GM18508 (cell line): Measurements from ENCODE around the gene ITCH.
"Not testable (repeated sequence)": the region's sequence is repeated elsewhere in the genome, so short reads cannot be mapped to it uniquely, and the experiment has no call there.

Experiments used
- ATAC-seq: cut with Tn5 transposase; IDR thresholded peaks from one replicate; pipeline ENCODE4 v1.9.1; 2021; ENCODE audit warnings: moderate number of reproducible peaks; ENCODE audit not compliant: insufficient read depth, unreplicated experiment

Gene ITCH

GRCh38 chr20:34448517-34448916 lies 85.4 kb downstream of the ITCH start:
- no peak for ATAC-seq

- ATAC-seq = no peak
Measured at GRCh38 chr20:34449674-34450592, 86.9 kb downstream of the ITCH start.

GRCh38 chr20:34452281-34452982 lies 89.4 kb downstream of the ITCH start:
- no peak for ATAC-seq

GRCh38 chr20:34458631-34459030 lies 95.6 kb downstream of the ITCH start:
- ATAC-seq = no peak

- ATAC-seq = no peak
Measured at GRCh38 chr20:34459209-34459897, 96.3 kb downstream of the ITCH start.

GRCh38 chr20:34461779-34462087 lies 98.7 kb downstream of the ITCH start:
- no peak for ATAC-seq

GRCh38 chr20:34468951-34469350 lies 105.9 kb downstream of the ITCH start:
- ATAC-seq = no peak

GRCh38 chr20:34472246-34472925 lies 109.3 kb downstream of the ITCH start:
- ATAC-seq = no peak

GRCh38 chr20:34473262-34473883 lies 110.3 kb downstream of the ITCH start:
- no peak for ATAC-seq

- ATAC-seq = no peak
Measured at GRCh38 chr20:34475979-34476736, 113.1 kb downstream of the ITCH start.

GRCh38 chr20:34479627-34480026 lies 116.6 kb downstream of the ITCH start:
- no peak for ATAC-seq

- not testable (repeated sequence) for ATAC-seq
Measured at GRCh38 chr20:34482154-34482553, 119.1 kb downstream of the ITCH start.

- ATAC-seq = not testable (repeated sequence)
Measured at GRCh38 chr20:34483585-34484220, 120.6 kb downstream of the ITCH start.

GRCh38 chr20:34485068-34485634 lies 122.1 kb downstream of the ITCH start:
- no peak for ATAC-seq

- no peak for ATAC-seq
Measured at GRCh38 chr20:34491226-34491931, 128.3 kb downstream of the ITCH start.

- no peak for ATAC-seq
Measured at GRCh38 chr20:34491932-34492509, 128.9 kb downstream of the ITCH start.

- ATAC-seq = no peak
Measured at GRCh38 chr20:34493646-34494045, 130.6 kb downstream of the ITCH start.

- no peak for ATAC-seq
Measured at GRCh38 chr20:34495307-34495706, 132.2 kb downstream of the ITCH start.
